Esophagus (tissue), 2 donors: Measurements from ENCODE around the gene ZNF410. TPM values are rescaled to one million over a fixed set of nuclear protein-coding genes. Genes with fewer than 3 reads are reported as not detected.

Experiments
- H3K27ac ChIP-seq, 2 donors: one replicate each; pipeline ENCODE4 v1.5.1; 2013; ENCODE audit warnings: low read depth in 2 of 2, mild to moderate bottlenecking in 2 of 2, inconsistent platforms in 1 of 2, low read length in 1 of 2, moderate library complexity in 1 of 2
- H3K27me3 ChIP-seq, 2 donors: one replicate each; pipeline ENCODE4 v1.6.1; 2013; ENCODE audit warnings: low read length in 2 of 2, control low read depth in 1 of 2, mild to moderate bottlenecking in 1 of 2; ENCODE audit not compliant: insufficient read depth in 2 of 2, control insufficient read depth in 1 of 2
- H3K36me3 ChIP-seq, 2 donors: one replicate each; pipeline ENCODE4 v1.6.1; 2013; ENCODE audit warnings: low read length in 1 of 2; ENCODE audit not compliant: control insufficient read depth in 2 of 2, insufficient read depth in 2 of 2
- H3K4me1 ChIP-seq, 2 donors: one replicate each; pipeline ENCODE4 v1.6.1; 2013; ENCODE audit warnings: low read length in 1 of 2; ENCODE audit not compliant: control insufficient read depth in 2 of 2, insufficient read depth in 2 of 2
- H3K4me3 ChIP-seq, 2 donors: one replicate each; pipeline ENCODE4 v1.5.1; 2013; ENCODE audit warnings: low read length in 2 of 2, mild to moderate bottlenecking in 2 of 2, low read depth in 1 of 2, moderate library complexity in 1 of 2
- H3K9me3 ChIP-seq, 2 donors: one replicate each; pipeline ENCODE4 v1.6.1; 2013; ENCODE audit warnings: mild to moderate bottlenecking in 2 of 2, low read depth in 1 of 2, low read length in 1 of 2, moderate library complexity in 1 of 2; ENCODE audit not compliant: control insufficient read depth in 2 of 2, insufficient read depth in 1 of 2
- WGBS, 2 donors: extraction: QIAGEN DNeasy Blood & Tissue Kit; methylation state at CpG; one replicate each; pipeline ENCODE4 v1.1.7; 2013; 5-methylcytosine and 5-hydroxymethylcytosine counted together
- polyA plus RNA-seq, 2 donors: library from polyadenylated mRNA; stranded (reverse); fragments of 200-250 nt; gene quantifications; one replicate each; pipeline ENCODE4 v1.2.3, GENCODE V29; 2013
- donor health status: healthy with polysubstance abuse.
- donor health status: Bipolar disorder and iron deficiency.

ZNF410 gene
- polyA plus RNA-seq, 2 donors: 24.6 to 29.9 TPM

- peak overlapping the region in 1 of 2 donors; percentile 16 for H3K27ac ChIP-seq
- H3K4me3 ChIP-seq: no peak overlapping the region
- H3K27me3 ChIP-seq: no peaks in the 10 kb centered on the region
- WGBS, 2 donors: 48 to 50% methylated on average over 4 of the region's 4 CpGs
- H3K36me3 ChIP-seq: peaks cover 9 to 12% of the 10 kb centered on the region in 2 donors
- H3K9me3 ChIP-seq: no peaks in the 10 kb centered on the region
- H3K4me1 ChIP-seq: no peaks in the 10 kb centered on the region
Measured at GRCh38 chr14:73943083-73943482, 56.4 kb downstream of the ZNF410 start.

- no peaks in the 10 kb centered on the region for H3K9me3 ChIP-seq
- H3K36me3 ChIP-seq: peaks cover 9 to 12% of the 10 kb centered on the region in 2 donors
- 76 to 90% methylated on average over 17 of the region's 17 CpGs for WGBS, 2 donors
- H3K4me1 ChIP-seq: no peaks in the 10 kb centered on the region
- no peak overlapping the region for H3K4me3 ChIP-seq
- no peak overlapping the region for H3K27ac ChIP-seq
- H3K27me3 ChIP-seq: no peaks in the 10 kb centered on the region
Measured at GRCh38 chr14:73944432-73945158, 57.9 kb downstream of the ZNF410 start.

- Histone ChIP-seq H3K4me3 (no peak overlapping the region), H3K4me1 (no peaks in the 10 kb centered on the region), H3K27ac (no peak overlapping the region), H3K27me3 (no peaks in the 10 kb centered on the region), H3K9me3 (no peaks in the 10 kb centered on the region), H3K36me3 (peaks cover 9 to 12% of the 10 kb centered on the region in 2 donors)
- WGBS, 2 donors: 72 to 85% methylated on average over 4 of the region's 4 CpGs
Measured at GRCh38 chr14:73945159-73945670, 58.6 kb downstream of the ZNF410 start.

- 0 to 1% methylated on average over 70 of the region's 70 CpGs for WGBS, 2 donors
- peaks cover 0 to 8% of the 10 kb centered on the region in 2 donors for H3K36me3 ChIP-seq
Measured at GRCh38 chr14:73949752-73950734, 63.4 kb downstream of the ZNF410 start, which contains the start of the genes COQ6 and FAM161B. COQ6 (plus strand) TSS chr14:73950302; CDS start chr14:73950333, 31 bp downstream. FAM161B (minus strand) TSS chr14:73950094; CDS start chr14:73950026, 68 bp downstream.

GRCh38 chr14:73953731-73954130 is 67.1 kb downstream of the ZNF410 start:
- no peaks in the 10 kb centered on the region for H3K9me3 ChIP-seq
- no peaks in the 10 kb centered on the region for H3K27me3 ChIP-seq
- no peak overlapping the region for H3K4me3 ChIP-seq
- 79 to 94% methylated on average over 1 of the region's 1 CpG for WGBS, 2 donors
- peaks cover 0 to 2% of the 10 kb centered on the region in 2 donors for H3K4me1 ChIP-seq
- H3K27ac ChIP-seq: no peak overlapping the region
- peaks cover 8 to 12% of the 10 kb centered on the region in 2 donors for H3K36me3 ChIP-seq

More at GRCh38 chr14:73949752-73950734, 63.4 kb downstream of the ZNF410 start, which contains the start of the genes COQ6 and FAM161B:
- peak within 1 kb of the TSS; percentile 88 to 94 for H3K4me3 ChIP-seq
- peak within 1 kb of the TSS; percentile 93 to 99 for H3K27ac ChIP-seq
- H3K4me1 ChIP-seq: peaks cover 0 to 2% of the 10 kb centered on the region in 2 donors
- H3K9me3 ChIP-seq: no peaks in the 10 kb centered on the region
- H3K27me3 ChIP-seq: no peaks in the 10 kb centered on the region

- Histone ChIP-seq H3K9me3 (no peaks in the 10 kb centered on the region), H3K27ac (no peak overlapping the region), H3K4me1 (peaks cover 0 to 2% of the 10 kb centered on the region in 2 donors), H3K4me3 (no peak overlapping the region), H3K36me3 (peaks cover 19 to 20% of the 10 kb centered on the region in 2 donors), H3K27me3 (no peaks in the 10 kb centered on the region)
- WGBS, 2 donors: 85 to 90% methylated on average over 5 of the region's 5 CpGs
Measured at GRCh38 chr14:73955674-73956073, 69.0 kb downstream of the ZNF410 start.

GRCh38 chr14:73958591-73958990 is 71.9 kb downstream of the ZNF410 start:
- H3K36me3 ChIP-seq: peaks cover 29 to 30% of the 10 kb centered on the region in 2 donors
- H3K4me3 ChIP-seq: no peak overlapping the region
- H3K27ac ChIP-seq: no peak overlapping the region
- no peaks in the 10 kb centered on the region for H3K27me3 ChIP-seq
- H3K9me3 ChIP-seq: no peaks in the 10 kb centered on the region
- no peaks in the 10 kb centered on the region for H3K4me1 ChIP-seq

- H3K4me3 ChIP-seq: no peak overlapping the region
- no peaks in the 10 kb centered on the region for H3K27me3 ChIP-seq
- no peaks in the 10 kb centered on the region for H3K4me1 ChIP-seq
- 88 to 93% methylated on average over 12 of the region's 12 CpGs for WGBS, 2 donors
- no peaks in the 10 kb centered on the region for H3K9me3 ChIP-seq
- no peak overlapping the region for H3K27ac ChIP-seq
- peaks cover 23 to 27% of the 10 kb centered on the region in 2 donors for H3K36me3 ChIP-seq
Measured at GRCh38 chr14:73961192-73961591, 74.5 kb downstream of the ZNF410 start.

- Histone ChIP-seq H3K27me3 (no peaks in the 10 kb centered on the region), H3K27ac (no peak overlapping the region), H3K4me3 (no peak overlapping the region), H3K4me1 (no peaks in the 10 kb centered on the region), H3K9me3 (no peaks in the 10 kb centered on the region), H3K36me3 (peaks cover 15 to 22% of the 10 kb centered on the region in 2 donors)
- 92 to 94% methylated on average over 4 of the region's 4 CpGs for WGBS, 2 donors
Measured at GRCh38 chr14:73965216-73965615, 78.6 kb downstream of the ZNF410 start.
